ENCODE results near the gene CD22. TPM values are rescaled to one million over a fixed set of nuclear protein-coding genes. Genes with fewer than 3 reads are reported as not detected.

The CD22 gene
- total RNA-seq, result not detected in 2 replicates

GRCh38 chr19:35328851-35329285, at the start of gene CD22:
TSS of gene CD22 (plus strand) at chr19:35329187. CDS start at chr19:35332041, 2,854 bp downstream.

DNA sequence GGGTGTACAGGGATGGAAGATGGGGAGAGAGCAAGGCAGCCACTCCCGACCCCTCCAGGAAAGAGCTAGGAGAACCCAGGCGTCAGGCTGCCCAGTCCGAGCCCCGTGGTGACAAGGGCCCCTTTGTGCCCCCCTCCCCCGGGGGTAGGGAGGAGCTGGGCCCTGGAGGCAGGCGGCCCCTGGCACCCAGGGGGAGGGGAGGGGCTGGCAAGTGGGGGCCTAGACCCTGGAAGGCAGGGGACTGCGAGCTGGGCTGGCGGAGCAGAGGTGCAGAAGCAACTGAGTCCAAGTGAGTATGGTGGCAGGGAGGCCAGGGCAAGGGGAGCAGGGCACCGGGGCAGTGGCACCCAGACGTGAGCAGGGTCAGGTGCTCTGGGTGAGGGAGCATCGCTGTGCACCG, 37.1 kb upstream of the CD22 start, which contains the start of gene MAG:
MAG (plus strand) TSS at position 246 of the 400 bp plus-strand sequence. CDS start 3,248 bp downstream, outside the sequence.

GRCh38 chr19:35347171-35347929, 18.4 kb downstream of the CD22 start, which contains the start of gene FFAR1:
TSS of gene FFAR1 (plus strand) at chr19:35347902. CDS start at chr19:35351552, 3,650 bp downstream.

GRCh38 chr19:35357867-35358573, 29.0 kb downstream of the CD22 start, which contains the start of gene FFAR3:
TSS of gene FFAR3 (plus strand) at chr19:35358460. CDS start at chr19:35358891, 431 bp downstream.

GRCh38 chr19:35370722-35371121, 41.7 kb downstream of the CD22 start, which contains the start of gene GPR42:
TSS of gene GPR42 (plus strand) at chr19:35371068. CDS start at chr19:35371360, 292 bp downstream.

Other genes with a start within 250 kb of the CD22 start
- gene FXYD3, start 213.4 kb upstream of the CD22 start, total RNA-seq, result 194 and 479 TPM in 2 replicates
- gene LGI4, start 194.1 kb upstream of the CD22 start, total RNA-seq, result not detected in 2 replicates
- not detected in 2 replicates for gene FXYD1, start 190.4 kb upstream of the CD22 start, total RNA-seq
- not detected in 2 replicates for gene FXYD7, start 185.9 kb upstream of the CD22 start, total RNA-seq
- 145 and 202 TPM in 2 replicates for gene FXYD5, start 174.5 kb upstream of the CD22 start, total RNA-seq
- not detected in 2 replicates for gene FAM187B, start 100.4 kb upstream of the CD22 start, total RNA-seq
- 79.2 and 110 TPM in 2 replicates for gene LSR, start 80.2 kb upstream of the CD22 start, total RNA-seq
- 68.6 and 81.7 TPM in 2 replicates for gene USF2, start 60.2 kb upstream of the CD22 start, total RNA-seq
- gene HAMP, start 46.7 kb upstream of the CD22 start, total RNA-seq, result not detected in 2 replicates
- gene MAG, start 37.0 kb upstream of the CD22 start, total RNA-seq, result not detected in 2 replicates
- not detected in 2 replicates for gene FFAR1, start 18.7 kb downstream of the CD22 start, total RNA-seq
- gene FFAR3, start 29.3 kb downstream of the CD22 start, total RNA-seq, result not detected in 2 replicates
- gene GPR42, start 41.9 kb downstream of the CD22 start, total RNA-seq, result not detected in 2 replicates
- gene FFAR2, start 119.1 kb downstream of the CD22 start, total RNA-seq, result not detected in 2 replicates
- gene KRTDAP, start 161.3 kb downstream of the CD22 start, total RNA-seq, result 1.4 and 4.2 TPM in 2 replicates
- 317 and 408 TPM in 2 replicates for gene DMKN, start 184.5 kb downstream of the CD22 start, total RNA-seq
- 1.1 and 3.4 TPM in 2 replicates for gene SBSN, start 199.1 kb downstream of the CD22 start, total RNA-seq
- not detected in 2 replicates for gene GAPDHS, start 204.3 kb downstream of the CD22 start, total RNA-seq
- gene TMEM147, start 216.4 kb downstream of the CD22 start, total RNA-seq, result 127 and 137 TPM in 2 replicates
- not detected in 2 replicates for gene ATP4A, start 234.5 kb downstream of the CD22 start, total RNA-seq

All from hair follicular keratinocyte (primary cell).